Non-pigmented ciliary epithelial cell (primary cell): ENCODE measurements around the gene ITGA1.
"Not testable (repeated sequence)": the region's sequence is repeated elsewhere in the genome, so short reads cannot be mapped to it uniquely, and the experiment has no call there.

Experiments used
- DNase-seq: peaks from one replicate; pipeline ENCODE4 v3.0.0-alpha.2; 2010; ENCODE audit warnings: low read depth

Gene ITGA1

DNA sequence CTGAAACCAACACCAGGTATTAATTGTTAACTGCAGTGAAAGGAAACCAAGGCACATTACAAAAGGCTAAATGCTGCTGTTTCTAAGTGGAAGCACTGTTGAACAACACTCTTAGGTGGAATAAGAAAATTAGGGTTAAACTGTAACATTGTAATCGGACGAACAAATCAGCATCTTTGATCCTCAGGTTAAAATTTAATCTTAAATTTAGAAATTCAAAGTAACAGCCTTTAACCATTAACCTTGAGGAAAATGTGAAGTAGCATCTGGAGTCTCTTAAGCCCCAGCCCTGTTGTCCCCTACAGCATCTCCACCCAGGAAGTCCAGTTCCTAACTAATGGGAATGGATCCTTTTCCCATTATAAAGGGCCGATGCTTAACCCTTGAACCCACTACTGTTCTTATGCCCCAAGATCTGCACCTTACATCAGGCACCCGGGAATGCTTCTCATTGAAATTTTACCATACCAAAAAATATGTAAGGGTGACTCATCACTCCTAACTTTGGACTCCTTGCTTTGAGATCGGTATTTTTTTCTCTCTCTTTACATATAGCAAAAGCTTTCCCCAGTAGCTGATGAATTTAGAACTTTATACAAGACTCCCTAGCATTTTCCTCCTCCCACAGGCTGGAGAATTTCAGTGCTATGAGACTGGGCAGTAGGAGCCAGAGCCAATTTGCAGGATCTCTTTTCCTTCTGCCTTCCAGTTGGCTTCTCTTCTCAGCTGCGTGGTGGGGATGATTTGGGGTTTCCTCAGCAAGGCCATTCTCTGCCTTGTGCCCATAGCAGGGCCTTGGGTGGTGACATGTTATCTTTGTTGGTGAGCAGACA lies 169.4 kb downstream of the ITGA1 start:
- DNase-seq: no peak

DNA sequence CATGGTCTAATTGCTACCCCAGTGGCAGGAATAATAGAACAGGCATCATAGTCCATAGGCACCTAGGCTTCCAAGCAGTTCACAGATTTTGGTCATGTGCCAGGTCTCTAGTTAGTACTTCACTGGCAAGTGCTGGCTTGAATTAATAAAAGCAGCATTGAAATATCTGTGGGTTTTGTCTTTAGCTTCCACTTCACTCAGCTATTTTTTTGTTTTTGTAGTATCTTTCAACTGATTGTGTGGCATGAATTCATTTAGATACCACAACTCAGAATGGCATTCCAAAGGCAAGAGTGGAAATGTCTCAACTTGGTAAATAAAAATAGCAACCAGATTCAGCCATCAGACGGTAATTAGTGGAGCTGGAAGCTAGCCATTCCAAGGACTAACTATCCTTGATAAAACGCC lies 173.6 kb downstream of the ITGA1 start:
- DNase-seq: no peak

DNA sequence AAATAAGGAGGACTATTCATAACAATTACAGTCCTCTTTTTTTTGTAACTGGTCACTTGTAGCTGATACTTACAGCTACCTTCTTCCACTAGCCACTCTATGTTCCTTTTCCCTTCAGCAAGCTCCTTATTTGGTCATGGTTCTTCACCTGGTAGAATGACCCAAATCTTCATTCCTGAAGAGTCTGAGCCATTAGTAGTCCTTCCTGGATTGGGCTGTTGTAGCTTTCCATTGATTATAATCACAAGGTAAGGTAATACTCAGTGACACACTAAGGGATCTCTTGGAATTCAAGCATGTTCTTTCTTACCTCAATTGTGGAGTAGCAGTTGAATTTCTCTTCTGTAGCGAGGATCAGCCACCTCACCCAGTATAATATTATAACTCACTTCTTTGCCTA lies 175.9 kb downstream of the ITGA1 start:
- no peak for DNase-seq

DNA sequence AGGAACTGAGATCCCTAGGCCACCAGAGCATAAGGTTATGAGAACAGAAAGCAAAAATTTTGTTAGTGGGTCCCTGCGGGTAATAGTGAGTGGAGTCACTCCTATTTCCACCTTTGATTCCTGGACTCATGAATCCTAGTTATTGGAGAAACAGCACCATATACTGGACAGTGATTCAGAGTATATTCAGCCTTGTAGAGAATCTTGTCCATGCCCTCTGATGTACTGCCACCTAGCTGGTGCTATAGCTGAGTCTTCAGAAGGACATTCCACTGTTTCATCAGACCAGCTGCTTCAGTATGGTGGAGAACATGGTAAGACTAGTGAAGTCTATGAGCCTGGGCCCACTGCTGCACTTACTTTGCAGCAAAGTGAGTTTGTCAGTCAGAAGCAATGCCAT lies 176.4 kb downstream of the ITGA1 start:
- DNase-seq: no peak

DNA sequence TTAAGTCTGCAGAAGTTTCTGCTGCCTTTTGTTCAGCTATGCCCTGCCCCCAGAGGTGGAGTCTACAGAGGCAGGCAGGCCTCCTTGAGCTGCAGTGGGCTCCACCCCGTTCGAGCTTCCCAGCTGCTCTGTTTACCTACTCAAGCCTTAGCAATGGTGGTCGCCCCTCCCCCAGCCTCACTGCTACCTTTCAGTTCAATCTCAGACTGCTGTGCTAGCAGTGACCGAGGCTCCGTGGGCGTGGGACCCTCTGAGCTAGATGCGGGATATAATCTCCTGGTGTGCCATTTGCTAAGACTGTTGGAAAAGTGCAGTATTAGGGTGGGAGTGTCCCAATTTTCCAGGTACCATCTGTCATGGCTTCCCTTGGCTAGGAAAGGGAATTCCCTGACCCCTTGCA lies 188.4 kb downstream of the ITGA1 start:
- DNase-seq: not testable (repeated sequence)

DNA sequence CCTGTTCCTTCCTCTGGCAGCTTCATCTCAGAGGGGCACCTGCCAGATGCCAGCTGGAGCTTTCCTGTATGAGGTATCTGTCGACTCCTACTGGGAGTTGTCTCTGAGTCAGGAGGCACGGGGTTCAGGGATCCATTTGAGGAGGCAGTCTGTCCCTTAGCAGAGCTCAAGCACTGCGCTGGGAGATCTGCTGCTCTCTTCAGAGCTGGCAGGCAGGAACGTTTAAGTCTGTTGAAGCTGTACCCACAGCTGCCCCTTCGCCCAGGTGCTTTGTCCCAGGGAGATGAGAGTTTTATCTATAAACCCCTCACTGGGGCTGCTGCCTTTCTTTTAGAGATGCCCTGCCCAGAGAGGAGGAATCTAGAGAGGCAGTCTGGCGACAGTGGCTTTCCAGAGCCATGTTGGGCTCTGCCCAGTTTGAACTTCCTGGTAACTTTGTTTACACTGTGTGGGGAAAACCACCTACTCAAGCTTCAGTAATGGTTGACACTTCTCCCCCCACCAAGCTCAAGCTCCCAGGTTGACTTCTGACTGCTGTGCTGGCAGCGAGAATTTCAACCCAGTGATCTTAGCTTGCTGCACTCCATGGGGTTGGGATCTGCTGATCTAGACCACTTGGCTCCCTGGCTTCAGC lies 189.7 kb downstream of the ITGA1 start:
- DNase-seq: no peak

DNA sequence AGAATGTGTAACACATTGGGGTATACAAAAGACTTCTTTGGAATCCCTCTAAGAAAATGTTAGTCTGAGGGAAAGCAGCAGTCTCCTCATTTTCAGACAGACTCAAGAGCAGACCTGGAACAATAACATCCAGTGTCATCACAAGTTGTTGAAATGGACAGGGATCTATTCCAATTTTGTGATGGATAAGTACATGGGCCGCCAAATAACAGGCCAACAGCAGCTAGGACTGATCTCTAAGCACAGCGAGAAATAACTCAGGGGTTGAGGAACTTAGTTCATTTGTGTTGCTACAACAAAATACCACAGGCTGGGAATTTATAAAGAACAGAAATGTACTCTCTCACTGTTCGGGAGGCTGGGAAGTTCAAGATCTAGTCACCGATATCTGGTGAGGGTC lies 193.8 kb downstream of the ITGA1 start:
- no peak for DNase-seq

DNA sequence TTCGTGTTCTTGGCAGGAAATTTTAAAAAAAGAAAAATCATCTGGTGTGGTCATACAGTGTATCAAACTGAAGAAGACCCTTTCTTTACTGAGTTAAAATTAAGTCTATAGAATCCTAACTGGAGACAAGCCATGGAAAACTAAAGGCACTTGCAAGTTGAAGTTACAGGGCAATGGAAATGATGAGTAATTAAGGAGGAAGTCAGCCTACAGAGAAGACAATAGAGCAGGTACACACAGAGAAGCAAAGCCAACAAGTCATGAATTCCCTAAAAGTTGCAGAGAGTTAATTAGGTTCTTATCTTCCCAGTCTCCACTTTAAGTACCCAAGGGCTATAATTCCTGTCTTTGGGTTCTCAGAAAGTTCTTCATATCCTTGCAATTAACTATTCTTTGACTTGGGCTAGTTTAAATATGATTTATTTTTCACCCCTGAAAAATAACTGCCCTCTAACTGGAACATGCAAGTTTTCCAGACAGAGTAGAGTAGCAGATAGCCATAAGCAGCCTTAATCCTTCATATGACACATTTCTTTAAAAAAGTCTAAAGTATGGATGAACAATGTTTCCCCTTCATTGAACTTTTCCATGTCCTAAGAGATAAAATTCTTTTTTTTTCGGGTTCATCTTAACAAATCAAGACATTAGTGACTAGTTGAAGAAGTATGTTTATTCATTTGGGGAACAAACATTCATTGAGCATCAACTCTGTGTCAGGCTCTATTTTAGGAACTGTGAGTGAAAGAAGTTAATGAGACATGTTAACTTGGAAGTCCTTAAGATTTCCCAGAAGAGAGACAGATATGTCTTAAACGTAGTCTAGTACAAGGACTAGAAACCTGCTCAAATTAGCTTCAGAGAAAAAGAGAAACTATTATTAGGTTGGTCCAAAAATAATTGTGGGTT lies 196.3 kb downstream of the ITGA1 start:
- DNase-seq: no peak

DNA sequence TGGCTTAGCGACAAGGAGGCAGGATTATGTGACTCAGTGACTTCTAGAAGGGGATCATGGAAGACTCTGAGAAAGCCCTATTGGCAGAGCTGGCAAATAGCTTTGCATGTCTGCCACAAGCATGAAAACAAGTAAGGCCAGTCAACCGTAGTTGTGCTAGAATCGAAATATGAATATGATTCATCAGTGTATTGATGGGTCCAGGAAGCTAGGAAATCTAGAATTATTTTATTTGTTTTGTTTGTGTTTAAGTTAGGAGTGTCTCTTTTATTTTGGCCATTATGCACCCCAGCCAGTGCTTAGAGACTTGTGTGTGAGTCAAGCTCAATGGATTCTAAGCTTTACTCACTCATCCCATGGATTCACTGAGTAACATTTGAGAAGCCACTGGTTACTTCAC lies 197.6 kb downstream of the ITGA1 start:
- no peak for DNase-seq

DNA sequence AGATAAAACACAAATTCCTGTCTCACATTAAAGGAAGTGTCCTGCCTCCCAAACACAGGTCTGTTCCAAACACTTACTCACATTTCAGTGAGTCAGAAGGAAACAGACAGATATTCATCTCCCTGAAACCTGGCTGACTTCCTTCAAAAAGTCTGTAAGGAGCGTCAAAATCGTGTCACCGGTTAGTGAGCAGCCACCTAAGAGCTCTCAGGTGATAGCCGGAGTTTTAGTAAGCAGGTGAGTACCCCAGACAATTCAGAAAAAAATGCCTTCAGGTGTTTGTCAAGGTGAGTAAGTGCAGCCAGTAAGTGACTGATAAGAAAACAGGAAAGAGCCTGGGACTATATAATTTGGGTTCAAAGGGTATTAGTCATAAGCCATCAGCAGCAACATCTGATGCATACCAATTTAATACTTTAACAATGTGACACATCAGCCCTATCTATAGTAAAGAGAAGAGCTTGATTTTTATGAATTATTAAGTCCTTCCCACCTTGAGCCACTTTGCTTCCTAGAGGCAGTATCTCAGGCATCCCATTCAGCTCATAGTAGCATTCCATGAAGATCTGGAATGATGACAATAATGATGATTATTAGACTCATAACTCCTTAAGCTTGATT lies 200.1 kb downstream of the ITGA1 start:
- no peak for DNase-seq

DNA sequence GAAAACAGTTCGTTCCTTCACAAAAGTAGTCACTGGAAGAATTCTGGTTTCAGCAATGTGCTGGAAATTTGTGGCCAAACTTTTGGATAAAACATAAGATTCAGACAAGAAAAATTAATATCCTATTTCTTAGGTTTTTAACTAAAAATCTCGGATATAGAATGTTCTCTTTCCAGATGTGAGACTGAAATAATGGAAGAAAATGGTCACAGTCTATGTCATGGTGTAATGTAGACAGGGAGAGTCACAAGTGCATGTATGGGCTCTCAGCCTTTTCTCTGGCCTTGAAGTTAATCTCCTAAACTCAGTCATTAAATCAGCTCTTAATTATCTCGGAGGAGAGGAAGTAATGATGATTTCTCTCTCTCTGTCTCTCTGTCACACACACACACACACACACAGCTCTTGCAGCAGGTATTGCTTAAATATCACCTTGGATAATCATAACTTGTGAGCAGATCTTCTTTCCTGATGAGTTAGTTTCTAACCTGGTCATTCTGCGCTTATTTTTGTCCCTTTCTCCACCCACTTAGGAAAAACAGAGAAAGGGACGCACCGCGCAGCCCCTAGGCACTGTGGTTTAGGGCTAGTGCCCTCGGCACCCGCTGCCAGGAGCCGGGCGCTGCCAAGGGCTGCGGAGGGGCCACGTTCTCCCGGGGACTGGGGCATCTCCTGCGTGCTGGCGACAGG lies 200.8 kb downstream of the ITGA1 start:
- no peak for DNase-seq

DNA sequence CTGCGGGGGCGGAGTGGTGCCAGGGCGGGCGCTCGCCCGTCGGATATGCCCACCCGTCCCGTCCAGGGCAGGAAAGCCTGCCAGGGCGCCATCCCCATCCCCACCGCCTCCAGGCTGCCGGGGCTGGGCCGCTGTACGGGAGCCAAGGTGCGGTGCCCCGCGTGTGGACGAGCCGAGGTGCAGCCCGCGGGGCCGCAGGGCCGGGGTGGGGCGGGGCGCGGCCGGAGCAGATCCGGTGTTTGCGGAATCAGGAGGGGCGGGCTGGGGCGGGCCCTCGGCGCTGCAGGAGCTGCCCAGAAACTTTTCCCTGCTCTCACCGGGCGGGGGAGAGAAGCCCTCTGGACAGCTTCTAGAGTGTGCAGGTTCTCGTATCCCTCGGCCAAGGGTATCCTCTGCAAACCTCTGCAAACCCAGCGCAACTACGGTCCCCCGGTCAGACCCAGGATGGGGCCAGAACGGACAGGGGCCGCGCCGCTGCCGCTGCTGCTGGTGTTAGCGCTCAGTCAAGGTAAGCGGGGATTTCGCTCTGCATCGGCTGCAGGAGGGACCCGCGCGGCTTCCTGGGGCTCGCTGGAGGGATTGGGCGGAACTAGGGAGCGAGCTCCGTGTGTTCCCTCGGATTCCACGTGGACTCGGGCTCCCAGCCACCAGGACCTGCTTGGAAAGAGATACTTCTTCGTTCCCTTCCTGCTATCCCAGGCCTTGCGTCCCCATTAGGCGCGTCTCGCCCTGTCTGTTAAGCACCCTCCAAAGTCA lies 201.5 kb downstream of the ITGA1 start, which contains the start of gene ITGA2:
TSS of gene ITGA2 (plus strand) at position 328 of the 756 bp plus-strand sequence. CDS start at position 445, 117 bp downstream.
- no peak for DNase-seq

DNA sequence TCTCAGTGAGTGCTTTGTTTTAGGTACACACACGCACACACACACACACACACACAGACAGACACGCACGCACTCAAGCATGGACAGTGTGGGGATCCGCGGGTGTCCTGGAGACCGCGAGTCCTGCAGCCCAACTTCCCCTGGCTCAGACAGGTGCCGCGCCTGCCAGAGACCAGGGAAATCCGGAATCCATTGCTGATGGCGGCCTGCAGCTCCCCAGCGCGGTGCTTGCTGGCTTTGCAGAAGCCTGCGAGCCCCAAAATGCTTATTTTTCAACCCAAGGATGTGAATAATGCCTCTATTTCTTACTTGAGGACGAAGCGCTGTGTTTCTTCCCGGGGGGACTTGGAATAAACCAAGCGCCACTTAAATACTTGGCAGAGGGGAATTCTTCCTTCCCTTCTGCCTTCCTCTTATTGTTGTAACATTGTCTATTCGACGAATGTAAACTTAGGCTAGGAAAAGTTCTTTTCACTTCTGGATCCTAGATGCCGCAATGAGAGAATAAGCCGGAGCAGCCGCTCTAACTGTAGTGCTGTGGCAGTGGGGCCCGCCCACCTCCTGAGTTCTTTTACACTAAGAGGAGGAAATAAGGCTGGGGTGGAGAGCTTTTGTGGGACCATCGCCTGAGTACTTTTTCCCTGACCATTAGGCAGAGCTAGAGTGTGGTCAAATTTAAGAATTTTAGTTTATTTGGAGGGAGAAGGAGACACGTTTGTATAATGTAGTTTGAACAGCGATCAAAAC lies 202.2 kb downstream of the ITGA1 start:
- DNase-seq: no peak

DNA sequence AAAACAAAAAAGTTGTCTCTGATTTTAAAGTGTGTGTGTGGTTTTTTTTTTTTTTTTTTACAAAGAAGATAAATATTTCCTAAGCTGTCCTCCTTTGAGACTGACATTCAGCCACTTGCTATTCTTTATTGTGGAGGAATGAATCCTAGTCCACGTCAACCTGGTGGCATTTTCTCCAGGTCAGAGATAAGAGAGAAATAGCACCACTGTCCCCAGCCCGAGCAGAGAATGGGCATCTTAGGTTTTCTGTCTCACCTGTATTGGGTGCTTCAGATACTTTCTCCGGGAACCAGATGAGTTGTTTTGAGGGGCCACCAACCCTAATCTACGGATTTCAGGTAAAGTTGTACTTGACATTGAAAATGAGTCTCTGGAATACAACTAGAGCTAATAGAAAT lies 202.8 kb downstream of the ITGA1 start:
- no peak for DNase-seq

DNA sequence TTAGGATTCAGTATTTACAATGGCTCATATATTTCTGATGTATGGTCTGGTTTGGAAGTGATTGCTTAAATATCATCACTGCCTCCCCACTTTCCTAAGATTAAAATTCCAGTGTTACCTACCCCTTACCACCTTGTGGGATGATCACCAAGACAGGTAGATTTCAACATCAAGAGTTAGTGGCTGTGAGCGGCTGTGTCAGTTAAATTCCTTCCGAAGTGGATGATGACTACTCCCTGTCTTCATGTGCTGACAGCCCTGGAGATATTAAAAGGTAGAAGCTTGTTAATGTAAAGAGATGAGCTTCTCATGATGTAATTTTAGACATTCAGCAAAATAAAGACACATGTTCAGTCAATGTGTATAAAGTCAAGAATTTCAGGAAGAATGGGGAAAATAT lies 205.7 kb downstream of the ITGA1 start:
- no peak for DNase-seq

DNA sequence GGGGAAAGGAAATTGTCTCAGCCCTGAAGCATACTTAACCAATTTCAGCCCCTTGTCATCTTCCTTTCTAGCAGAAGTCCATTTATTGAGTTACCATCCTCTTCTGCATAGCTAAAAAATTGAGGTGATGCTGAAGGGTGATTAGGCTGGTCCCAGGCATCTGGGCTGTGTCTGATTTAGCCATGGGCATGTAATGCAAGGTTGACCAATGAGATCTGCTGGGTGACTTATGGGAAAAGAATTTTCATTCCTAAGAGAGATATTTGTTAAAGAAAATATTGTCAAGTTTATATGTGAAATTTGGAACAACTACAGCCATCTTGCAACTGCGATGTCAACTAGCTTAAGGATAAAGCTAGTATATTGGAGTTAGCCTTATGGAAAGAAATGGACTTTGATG lies 206.6 kb downstream of the ITGA1 start:
- DNase-seq: no peak

DNA sequence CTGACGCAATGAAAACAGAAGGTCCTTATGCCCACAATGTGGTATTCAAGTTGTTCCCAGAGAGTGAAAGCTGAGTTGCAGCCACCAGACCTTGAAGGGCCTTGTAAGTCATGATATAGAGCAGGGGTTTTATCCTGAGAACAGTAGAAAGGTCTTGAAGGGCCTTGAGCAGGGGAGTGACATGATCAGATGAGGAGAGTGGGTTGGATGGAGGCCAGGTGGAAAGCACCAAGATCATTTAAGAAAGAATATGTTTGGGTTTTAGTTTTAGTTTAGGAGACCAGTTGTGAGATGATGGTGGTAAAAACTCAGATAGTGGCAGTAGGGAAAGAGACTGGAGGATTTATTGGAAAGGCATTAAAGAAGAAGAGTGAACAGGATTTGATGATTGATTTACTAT lies 207.4 kb downstream of the ITGA1 start:
- no peak for DNase-seq

DNA sequence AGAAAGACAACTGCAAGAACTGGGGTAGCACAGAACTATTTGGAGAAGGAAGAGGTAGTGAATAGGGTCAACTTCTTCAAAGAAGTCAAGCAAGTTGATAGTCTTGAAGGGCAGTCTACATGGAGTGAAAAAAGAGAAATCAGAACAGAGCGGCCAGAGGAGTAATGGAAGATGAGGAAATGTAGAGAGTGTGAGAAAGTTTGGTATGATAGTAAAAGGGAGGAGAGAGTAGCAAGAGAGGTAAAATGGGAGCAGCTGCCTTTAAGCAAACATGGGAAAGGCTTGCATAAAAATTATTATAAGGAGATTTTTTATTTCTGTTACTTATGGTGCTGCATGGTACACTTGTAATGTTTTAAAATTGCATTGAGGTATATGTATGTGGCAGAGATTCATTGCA lies 208.2 kb downstream of the ITGA1 start:
- no peak for DNase-seq

DNA sequence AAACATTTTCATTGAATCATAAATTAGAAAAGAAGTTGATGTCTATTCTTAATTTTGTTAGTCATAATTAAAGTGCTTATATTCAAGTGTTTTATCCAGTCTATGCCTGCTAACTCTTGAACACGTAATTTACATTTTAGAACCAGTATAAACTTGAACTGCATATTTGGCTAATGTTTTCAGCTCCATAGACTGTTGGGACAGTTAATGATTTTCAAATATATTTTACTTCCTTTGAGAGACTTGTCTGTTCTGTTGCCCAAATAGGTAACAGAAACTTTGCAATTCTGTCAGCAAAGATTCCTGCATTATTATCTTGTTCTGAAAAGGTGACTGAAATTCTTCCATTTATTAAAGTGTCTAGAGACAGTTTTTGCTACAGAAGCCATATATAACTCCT lies 209.3 kb downstream of the ITGA1 start:
- DNase-seq: no peak

DNA sequence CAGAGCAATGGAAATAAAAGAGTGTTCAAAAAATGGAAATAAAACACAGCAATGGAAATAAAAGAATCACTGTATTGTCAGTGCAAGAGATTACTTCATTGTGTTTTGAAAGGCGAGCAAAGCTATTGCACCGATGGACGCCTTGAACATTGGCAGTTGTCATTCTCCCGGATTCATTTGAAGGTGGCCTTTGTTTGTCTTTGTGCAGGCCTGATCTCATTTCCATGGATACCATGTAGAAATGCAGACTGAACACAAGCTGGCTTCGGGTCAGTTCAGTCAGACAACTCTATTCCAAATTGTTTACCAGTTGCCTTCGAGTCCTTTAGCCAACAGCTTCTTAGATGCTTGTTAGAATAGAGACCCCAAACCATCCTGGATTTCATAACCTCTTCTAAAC lies 209.7 kb downstream of the ITGA1 start:
- DNase-seq: no peak
